ENCODE results near the gene EXOC6B.

The EXOC6B gene

DNA sequence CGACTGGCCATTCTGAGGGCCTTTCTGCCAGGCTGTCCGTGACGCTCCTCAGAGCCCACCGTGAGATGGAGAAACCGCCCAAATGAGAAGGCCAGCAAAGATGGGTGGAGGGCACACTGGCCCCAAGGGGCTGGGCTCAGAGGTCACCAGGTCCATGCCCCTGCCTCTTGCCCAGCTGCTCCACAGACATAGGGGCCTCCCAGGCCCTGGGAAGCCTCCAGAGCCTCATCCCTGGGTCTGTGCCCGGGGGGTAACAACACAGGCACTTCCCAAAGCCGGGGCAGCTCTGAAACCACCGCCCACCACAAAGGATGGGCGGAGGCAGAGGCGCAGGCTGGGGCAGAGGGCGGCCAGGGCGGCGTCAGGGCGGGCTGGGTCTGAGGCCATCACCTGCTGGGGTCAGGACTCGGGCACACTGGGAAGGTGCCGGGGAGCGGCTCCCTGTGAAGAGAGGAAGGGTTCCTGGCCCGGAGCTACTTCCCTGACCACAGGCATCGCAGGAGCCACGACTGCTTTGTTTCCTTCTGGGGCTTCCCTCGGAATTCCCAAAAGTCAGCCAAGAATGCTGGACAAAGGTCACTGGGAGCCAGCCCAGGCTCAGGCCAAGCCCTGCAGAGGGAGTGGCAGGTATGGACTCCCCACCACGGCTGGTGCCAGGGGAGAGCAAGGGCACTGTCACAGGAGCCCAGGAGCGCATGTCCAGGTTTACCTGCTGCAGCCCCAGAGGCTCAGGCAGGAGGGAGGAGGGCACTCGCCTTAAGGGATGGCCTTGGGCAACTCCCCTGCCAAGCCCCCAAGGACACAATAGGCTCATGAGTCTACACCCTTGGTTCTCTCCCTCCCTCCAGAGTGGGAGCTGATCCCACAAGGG is 687.6 kb downstream of the EXOC6B start:
- TF ChIP-seq ZNF8 (CRISPR knock-in tag; IDR thresholded peaks at IDR 0.05) (no peak), TCF4 (CRISPR knock-in tag; IDR thresholded peaks at IDR 0.05; ENCODE audit: borderline replicate concordance) (no peak), ZFP30 (CRISPR knock-in tag; IDR thresholded peaks at IDR 0.05) (0 out of 2 replicates have a peak, but pooled peaks have one; percentile 5)
- ATAC-seq = no peak

DNA sequence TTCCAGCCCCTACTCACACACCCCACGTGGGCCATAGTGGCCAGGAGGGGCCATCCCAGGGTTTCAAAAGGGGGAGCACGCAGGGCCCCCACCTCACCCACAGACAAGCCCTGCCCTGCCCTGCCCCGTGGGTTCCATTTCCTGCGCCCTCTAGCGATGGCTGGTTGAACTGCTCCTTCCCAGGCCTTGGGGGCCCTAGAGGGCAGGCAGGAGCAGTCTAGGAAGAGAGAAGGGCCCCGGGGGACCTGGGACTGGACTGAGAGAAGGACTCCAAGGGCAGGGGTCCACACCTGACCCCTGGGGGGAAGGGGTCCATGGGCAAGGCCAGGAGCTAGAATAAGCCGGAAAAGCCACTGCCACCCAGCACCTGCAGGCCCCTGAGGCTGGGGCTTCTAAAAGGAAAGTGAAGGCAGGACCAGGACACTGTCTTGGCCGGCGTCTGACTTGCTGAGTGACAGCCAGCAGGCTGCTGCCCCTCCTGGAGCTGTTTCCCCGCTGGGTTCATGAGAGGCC is 688.3 kb downstream of the EXOC6B start:
- TF ChIP-seq, protein P1, sequence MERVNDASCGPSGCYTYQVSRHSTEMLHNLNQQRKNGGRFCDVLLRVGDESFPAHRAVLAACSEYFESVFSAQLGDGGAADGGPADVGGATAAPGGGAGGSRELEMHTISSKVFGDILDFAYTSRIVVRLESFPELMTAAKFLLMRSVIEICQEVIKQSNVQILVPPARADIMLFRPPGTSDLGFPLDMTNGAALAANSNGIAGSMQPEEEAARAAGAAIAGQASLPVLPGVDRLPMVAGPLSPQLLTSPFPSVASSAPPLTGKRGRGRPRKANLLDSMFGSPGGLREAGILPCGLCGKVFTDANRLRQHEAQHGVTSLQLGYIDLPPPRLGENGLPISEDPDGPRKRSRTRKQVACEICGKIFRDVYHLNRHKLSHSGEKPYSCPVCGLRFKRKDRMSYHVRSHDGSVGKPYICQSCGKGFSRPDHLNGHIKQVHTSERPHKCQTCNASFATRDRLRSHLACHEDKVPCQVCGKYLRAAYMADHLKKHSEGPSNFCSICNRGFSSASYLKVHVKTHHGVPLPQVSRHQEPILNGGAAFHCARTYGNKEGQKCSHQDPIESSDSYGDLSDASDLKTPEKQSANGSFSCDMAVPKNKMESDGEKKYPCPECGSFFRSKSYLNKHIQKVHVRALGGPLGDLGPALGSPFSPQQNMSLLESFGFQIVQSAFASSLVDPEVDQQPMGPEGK (CRISPR knock-in tag; IDR thresholded peaks at IDR 0.05; ENCODE audit: borderline replicate concordance) = peak; percentile 67; the same call in 1 of the 2 replicates
- no peak for TF ChIP-seq CSDC2 (CRISPR knock-in tag; IDR thresholded peaks at IDR 0.05)
- peak; percentile 92 for ATAC-seq

DNA sequence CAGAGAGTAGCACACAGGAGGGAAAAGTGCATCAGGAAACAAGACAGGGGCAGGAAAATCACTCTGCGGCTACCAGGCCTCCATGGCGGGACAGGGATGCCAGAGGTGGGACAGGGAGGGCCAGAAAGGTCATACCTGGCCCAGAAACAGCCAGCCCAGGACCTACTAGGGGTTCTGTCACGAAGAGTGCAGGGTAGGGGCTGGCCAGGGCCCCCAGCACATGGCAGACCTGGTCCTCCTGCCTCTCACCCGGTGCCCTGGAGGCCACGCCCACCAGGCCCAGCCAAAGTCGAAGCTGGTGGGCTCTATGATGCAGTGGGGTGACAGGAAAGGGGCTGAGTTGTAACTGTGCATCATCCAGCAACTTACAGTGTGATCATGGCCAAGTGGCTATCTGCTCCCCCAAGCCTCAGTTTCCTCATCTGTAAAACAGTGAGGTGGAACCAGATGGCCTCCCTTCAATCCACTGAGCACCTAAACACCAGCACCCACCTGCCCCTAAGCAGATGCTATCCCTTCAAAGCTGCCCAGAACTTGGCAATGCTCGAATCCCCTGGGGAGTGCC is 688.8 kb downstream of the EXOC6B start:
- no peak for TF ChIP-seq CSDC2 (CRISPR knock-in tag; IDR thresholded peaks at IDR 0.05)
- TF ChIP-seq SNAI2 (CRISPR knock-in tag; IDR thresholded peaks at IDR 0.05) = no peak
- TF ChIP-seq GLIS3 (CRISPR knock-in tag; IDR thresholded peaks at IDR 0.05) = no peak
- TF ChIP-seq ZNF70 (CRISPR knock-in tag; IDR thresholded peaks at IDR 0.05) = no peak
- TF ChIP-seq ZFP3 (CRISPR knock-in tag; IDR thresholded peaks at IDR 0.05) = no peak
- no peak for TF ChIP-seq BACH2 (CRISPR knock-in tag; IDR thresholded peaks at IDR 0.05; ENCODE audit: borderline replicate concordance)
- no peak for TF ChIP-seq OSR1 (CRISPR knock-in tag; IDR thresholded peaks at IDR 0.05)
- no peak for TF ChIP-seq RARB (CRISPR knock-in tag; IDR thresholded peaks at IDR 0.05)
- no peak for TF ChIP-seq TCF4 (CRISPR knock-in tag; IDR thresholded peaks at IDR 0.05; ENCODE audit: borderline replicate concordance)
- no peak for TF ChIP-seq ZFP30 (CRISPR knock-in tag; IDR thresholded peaks at IDR 0.05)
- no peak for TF ChIP-seq ZC3H10 (CRISPR knock-in tag; IDR thresholded peaks at IDR 0.05)
- TF ChIP-seq, protein P1 (CRISPR knock-in tag; IDR thresholded peaks at IDR 0.05; ENCODE audit: borderline replicate concordance) = no peak
- TF ChIP-seq ARNTL (CRISPR knock-in tag; IDR thresholded peaks at IDR 0.05; ENCODE audit: borderline replicate concordance, low read depth) = no peak
- TF ChIP-seq ZNF8 (CRISPR knock-in tag; IDR thresholded peaks at IDR 0.05) = no peak
- TF ChIP-seq, protein P2, sequence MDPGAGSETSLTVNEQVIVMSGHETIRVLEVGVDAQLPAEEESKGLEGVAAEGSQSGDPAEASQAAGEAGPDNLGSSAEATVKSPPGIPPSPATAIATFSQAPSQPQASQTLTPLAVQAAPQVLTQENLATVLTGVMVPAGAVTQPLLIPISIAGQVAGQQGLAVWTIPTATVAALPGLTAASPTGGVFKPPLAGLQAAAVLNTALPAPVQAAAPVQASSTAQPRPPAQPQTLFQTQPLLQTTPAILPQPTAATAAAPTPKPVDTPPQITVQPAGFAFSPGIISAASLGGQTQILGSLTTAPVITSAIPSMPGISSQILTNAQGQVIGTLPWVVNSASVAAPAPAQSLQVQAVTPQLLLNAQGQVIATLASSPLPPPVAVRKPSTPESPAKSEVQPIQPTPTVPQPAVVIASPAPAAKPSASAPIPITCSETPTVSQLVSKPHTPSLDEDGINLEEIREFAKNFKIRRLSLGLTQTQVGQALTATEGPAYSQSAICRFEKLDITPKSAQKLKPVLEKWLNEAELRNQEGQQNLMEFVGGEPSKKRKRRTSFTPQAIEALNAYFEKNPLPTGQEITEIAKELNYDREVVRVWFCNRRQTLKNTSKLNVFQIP (CRISPR knock-in tag; IDR thresholded peaks at IDR 0.05; ENCODE audit: borderline replicate concordance, low read depth) = no peak
- TF ChIP-seq, protein P3, sequence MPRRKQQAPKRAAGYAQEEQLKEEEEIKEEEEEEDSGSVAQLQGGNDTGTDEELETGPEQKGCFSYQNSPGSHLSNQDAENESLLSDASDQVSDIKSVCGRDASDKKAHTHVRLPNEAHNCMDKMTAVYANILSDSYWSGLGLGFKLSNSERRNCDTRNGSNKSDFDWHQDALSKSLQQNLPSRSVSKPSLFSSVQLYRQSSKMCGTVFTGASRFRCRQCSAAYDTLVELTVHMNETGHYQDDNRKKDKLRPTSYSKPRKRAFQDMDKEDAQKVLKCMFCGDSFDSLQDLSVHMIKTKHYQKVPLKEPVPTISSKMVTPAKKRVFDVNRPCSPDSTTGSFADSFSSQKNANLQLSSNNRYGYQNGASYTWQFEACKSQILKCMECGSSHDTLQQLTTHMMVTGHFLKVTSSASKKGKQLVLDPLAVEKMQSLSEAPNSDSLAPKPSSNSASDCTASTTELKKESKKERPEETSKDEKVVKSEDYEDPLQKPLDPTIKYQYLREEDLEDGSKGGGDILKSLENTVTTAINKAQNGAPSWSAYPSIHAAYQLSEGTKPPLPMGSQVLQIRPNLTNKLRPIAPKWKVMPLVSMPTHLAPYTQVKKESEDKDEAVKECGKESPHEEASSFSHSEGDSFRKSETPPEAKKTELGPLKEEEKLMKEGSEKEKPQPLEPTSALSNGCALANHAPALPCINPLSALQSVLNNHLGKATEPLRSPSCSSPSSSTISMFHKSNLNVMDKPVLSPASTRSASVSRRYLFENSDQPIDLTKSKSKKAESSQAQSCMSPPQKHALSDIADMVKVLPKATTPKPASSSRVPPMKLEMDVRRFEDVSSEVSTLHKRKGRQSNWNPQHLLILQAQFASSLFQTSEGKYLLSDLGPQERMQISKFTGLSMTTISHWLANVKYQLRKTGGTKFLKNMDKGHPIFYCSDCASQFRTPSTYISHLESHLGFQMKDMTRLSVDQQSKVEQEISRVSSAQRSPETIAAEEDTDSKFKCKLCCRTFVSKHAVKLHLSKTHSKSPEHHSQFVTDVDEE (CRISPR knock-in tag; IDR thresholded peaks at IDR 0.05) = no peak
- peak; percentile 19 for ATAC-seq

DNA sequence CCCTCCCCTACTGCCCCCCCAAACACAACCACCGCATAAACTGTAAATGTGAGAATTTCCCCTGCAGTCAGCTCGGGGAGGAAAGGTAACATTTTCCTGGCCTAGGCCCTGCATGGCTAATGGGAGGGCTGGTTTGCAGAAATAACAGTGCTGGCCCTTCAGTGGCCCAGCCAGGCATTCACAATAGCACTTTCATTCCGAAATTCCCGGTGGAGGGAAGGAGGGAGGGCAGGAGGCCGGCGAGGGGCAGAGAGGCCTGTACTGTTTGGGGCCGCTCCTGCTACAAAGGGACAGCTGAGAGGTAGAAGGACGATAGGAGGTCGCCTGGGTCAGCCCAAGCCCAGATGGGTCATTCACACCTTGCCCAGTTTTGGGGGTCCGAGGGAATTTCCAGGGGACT is 689.5 kb downstream of the EXOC6B start:
- TF ChIP-seq ISL1 (CRISPR knock-in tag; IDR thresholded peaks at IDR 0.05) (no peak), TCF4 (CRISPR knock-in tag; IDR thresholded peaks at IDR 0.05; ENCODE audit: borderline replicate concordance) (0 out of 2 replicates have a peak, but pooled peaks have one; percentile 0), GLIS3 (CRISPR knock-in tag; IDR thresholded peaks at IDR 0.05) (no peak), CSDC2 (CRISPR knock-in tag; IDR thresholded peaks at IDR 0.05) (no peak)
- TF ChIP-seq, protein P4, sequence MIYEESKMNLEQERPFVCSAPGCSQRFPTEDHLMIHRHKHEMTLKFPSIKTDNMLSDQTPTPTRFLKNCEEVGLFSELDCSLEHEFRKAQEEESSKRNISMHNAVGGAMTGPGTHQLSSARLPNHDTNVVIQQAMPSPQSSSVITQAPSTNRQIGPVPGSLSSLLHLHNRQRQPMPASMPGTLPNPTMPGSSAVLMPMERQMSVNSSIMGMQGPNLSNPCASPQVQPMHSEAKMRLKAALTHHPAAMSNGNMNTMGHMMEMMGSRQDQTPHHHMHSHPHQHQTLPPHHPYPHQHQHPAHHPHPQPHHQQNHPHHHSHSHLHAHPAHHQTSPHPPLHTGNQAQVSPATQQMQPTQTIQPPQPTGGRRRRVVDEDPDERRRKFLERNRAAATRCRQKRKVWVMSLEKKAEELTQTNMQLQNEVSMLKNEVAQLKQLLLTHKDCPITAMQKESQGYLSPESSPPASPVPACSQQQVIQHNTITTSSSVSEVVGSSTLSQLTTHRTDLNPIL (CRISPR knock-in tag; IDR thresholded peaks at IDR 0.05; ENCODE audit: low read depth) = no peak
- no peak for ATAC-seq

All from SK-N-SH treated with all-trans-retinoic acid at 6 μM for 48 hours (cell line).